GM12891 (cell line): ENCODE measurements around the gene WDR46.

ENCODE experiments used
- POLR2A ChIP-seq: IDR thresholded peaks from 2 replicates; pipeline ENCODE4 v1.6.1; 2011; ENCODE audit warnings: low read depth, low read length, control low read depth
- POLR2AphosphoS5 ChIP-seq: IDR thresholded peaks from 2 replicates; pipeline ENCODE4 v1.6.1; 2011; ENCODE audit warnings: low read depth, low read length, control low read depth

- no peak for TF ChIP-seq POLR2A
- TF ChIP-seq POLR2AphosphoS5: no peak
Measured at GRCh38 chr6:33278392-33278741, 10.7 kb downstream of the WDR46 start.
